GM23338 (cell line): ENCODE measurements around the gene NTF3. TPM values are rescaled to one million over a fixed set of nuclear protein-coding genes. Genes with fewer than 3 reads are reported as not detected.

Experiments used
- ATAC-seq: fragments of 200-7000 bp; cut with Tn5 transposase; 3 replicates; pipeline ENCODE4 v1.9.1; 2020
- DNase-seq: peaks from one replicate; pipeline ENCODE4 v3.0.0-alpha.2; 2015; ENCODE audit warnings: low spot score
- H2AFZ ChIP-seq: fragments of 200-600 bp; sonication (generic); 2 replicates; pipeline ENCODE4 v1.8.0; 2016; ENCODE audit warnings: antibody characterized with exemption, mild to moderate bottlenecking, moderate library complexity
- H3F3A ChIP-seq: fragments of 200-600 bp; sonication (generic); replicated peaks from 2 replicates; pipeline ENCODE4 v1.8.0; 2017; ENCODE audit warnings: antibody characterized with exemption, mixed run types, low read depth
- H3K27ac ChIP-seq: fragments of 200-600 bp; sonication (generic); 2 replicates; pipeline ENCODE4 v1.6.1; 2016; ENCODE audit warnings: low read depth
- H3K27me3 ChIP-seq: fragments of 200-600 bp; sonication (generic); 2 replicates; pipeline ENCODE4 v1.8.0; 2016; ENCODE audit warnings: mild to moderate bottlenecking, mixed run types, moderate library complexity; ENCODE audit not compliant: insufficient read depth
- H3K36me3 ChIP-seq: fragments of 200-600 bp; sonication (generic); 2 replicates; pipeline ENCODE4 v1.8.0; 2016; ENCODE audit warnings: mild to moderate bottlenecking; ENCODE audit not compliant: insufficient read depth
- H3K4me1 ChIP-seq: fragments of 200-600 bp; sonication (generic); 2 replicates; pipeline ENCODE4 v1.8.0; 2016; ENCODE audit warnings: mild to moderate bottlenecking, moderate library complexity; ENCODE audit not compliant: insufficient read depth
- H3K4me2 ChIP-seq: fragments of 200-600 bp; sonication (generic); 2 replicates; pipeline ENCODE4 v1.7.1; 2017; ENCODE audit warnings: mixed run types
- H3K4me3 ChIP-seq: fragments of 200-600 bp; sonication (generic); 2 replicates; pipeline ENCODE4 v1.6.1; 2016; ENCODE audit warnings: mixed run types
- H3K79me2 ChIP-seq: fragments of 200-600 bp; sonication (generic); replicated peaks from 2 replicates; pipeline ENCODE4 v1.8.0; 2017; ENCODE audit warnings: mild to moderate bottlenecking; ENCODE audit not compliant: insufficient read depth
- H3K9me2 ChIP-seq: fragments of 200-600 bp; sonication (generic); 2 replicates; pipeline ENCODE4 v1.8.0; 2017; ENCODE audit not compliant: insufficient read depth
- H4K20me1 ChIP-seq: fragments of 200-600 bp; sonication (generic); replicated peaks from 2 replicates; pipeline ENCODE4 v1.8.0; 2017; ENCODE audit warnings: mild to moderate bottlenecking; ENCODE audit not compliant: insufficient read depth
- H3K27ac Mint-ChIP-seq: 2 replicates; pipeline ENCODE4 v1.8.0; 2020; ENCODE audit warnings: inconsistent platforms, mild to moderate bottlenecking, moderate library complexity, mixed read lengths
- H3K27me3 Mint-ChIP-seq: 3 replicates; pipeline ENCODE4 v1.8.0; 2022; ENCODE audit warnings: low read depth, mild to moderate bottlenecking, moderate library complexity, mixed read lengths, inconsistent platforms; ENCODE audit not compliant: insufficient read depth, poor library complexity
- H3K36me3 Mint-ChIP-seq: 3 replicates; pipeline ENCODE4 v1.8.0; 2021; ENCODE audit warnings: low read depth, mild to moderate bottlenecking, inconsistent platforms, moderate library complexity, mixed read lengths
- H3K4me1 Mint-ChIP-seq: 3 replicates; pipeline ENCODE4 v1.8.0; 2020; ENCODE audit warnings: mild to moderate bottlenecking, inconsistent platforms, mixed read lengths
- H3K4me3 Mint-ChIP-seq: 3 replicates; pipeline ENCODE4 v1.8.0; 2021; ENCODE audit warnings: moderate library complexity, mild to moderate bottlenecking, inconsistent platforms, mixed read lengths
- H3K9me3 Mint-ChIP-seq: 3 replicates; pipeline ENCODE4 v1.8.0; 2020; ENCODE audit warnings: moderate library complexity, mild to moderate bottlenecking, inconsistent platforms, mixed read lengths
- CREB1 ChIP-seq: fragments of 250-450 bp; sonication (Bioruptor Pico); IDR thresholded peaks from 2 replicates; pipeline ENCODE4 v1.5.0; 2020; ENCODE audit warnings: low read depth, mild to moderate bottlenecking, moderate library complexity
- ETS1 ChIP-seq: IDR thresholded peaks from 2 replicates; pipeline ENCODE4 v1.6.1; 2016; ENCODE audit warnings: antibody characterized with exemption
- EZH2 ChIP-seq: fragments of 200-600 bp; sonication (generic); IDR thresholded peaks from one replicate; pipeline ENCODE4 v1.8.0; 2017; ENCODE audit warnings: antibody characterized with exemption, mild to moderate bottlenecking, low read depth; ENCODE audit not compliant: unreplicated experiment
- EZH2phosphoT487 ChIP-seq: fragments of 200-600 bp; sonication (generic); IDR thresholded peaks from one replicate; pipeline ENCODE4 v1.8.1; 2018; ENCODE audit warnings: antibody characterized with exemption; ENCODE audit not compliant: unreplicated experiment
- JUNB ChIP-seq: IDR thresholded peaks from one replicate; pipeline ENCODE4 v1.6.1; 2016; ENCODE audit warnings: antibody characterized with exemption; ENCODE audit not compliant: unreplicated experiment
- NANOG ChIP-seq: IDR thresholded peaks from 2 replicates; pipeline ENCODE4 v1.6.1; 2016; ENCODE audit warnings: antibody characterized with exemption, borderline replicate concordance
- POLR2AphosphoS5 ChIP-seq: IDR thresholded peaks from 2 replicates; pipeline ENCODE4 v1.6.1; 2016; ENCODE audit warnings: antibody characterized with exemption, low read depth
- REST ChIP-seq: IDR thresholded peaks from one replicate; pipeline ENCODE4 v1.6.1; 2018; ENCODE audit warnings: antibody characterized with exemption; ENCODE audit not compliant: unreplicated experiment
- STAT1 ChIP-seq: IDR thresholded peaks from one replicate; pipeline ENCODE4 v1.6.1; 2016; ENCODE audit warnings: antibody characterized with exemption; ENCODE audit not compliant: unreplicated experiment
- ZNF114 ChIP-seq: fragments of 250-450 bp; sonication (Bioruptor Pico); IDR thresholded peaks from 2 replicates; pipeline ENCODE4 v1.5.0; 2020; ENCODE audit warnings: mild to moderate bottlenecking, moderate library complexity
- ZNF331 ChIP-seq: fragments of 250-450 bp; sonication (Bioruptor Pico); IDR thresholded peaks from 2 replicates; pipeline ENCODE4 v1.5.0; 2020; ENCODE audit warnings: low read depth, mild to moderate bottlenecking, moderate library complexity
- polyA plus RNA-seq: library from polyadenylated mRNA; unstranded; fragments of >200 nt; fragmentation: Nextera tagmentation; extraction: Ambion mirVana; gene quantifications from 2 replicates; pipeline ENCODE4 v1.2.1, GENCODE V29; 2016
- total RNA-seq: library from RNA; depleted of rRNA; stranded (reverse); fragments of >200 nt; shearing (Covaris generic); gene quantifications from 2 replicates; pipeline ENCODE4 v1.2.3, GENCODE V29; 2014

Gene NTF3
- total and polyA plus RNA-seq, 2 experiments from 2014 or later = 1.2 TPM; not detected in 1

GRCh38 chr12:5402009-5402935 lies 29.6 kb upstream of the NTF3 start:
- Histone ChIP-seq H3K27me3 (no peaks in the 10 kb centered on the region), H3K79me2 (no peaks in the 10 kb centered on the region), H3K36me3 (no peaks in the 10 kb centered on the region), H3K4me3 (no peak overlapping the region), H3K9me2 (no peaks in the 10 kb centered on the region; the same call in 1 of the 2 replicates), H3K4me2 (no peak overlapping the region), H3K27ac (no peak overlapping the region), H3F3A (no peaks in the 10 kb centered on the region), H3K4me1 (no peaks in the 10 kb centered on the region), H4K20me1 (no peaks in the 10 kb centered on the region), H2AFZ (no peak overlapping the region)
- no peak overlapping the region for H3K4me3 Mint-ChIP-seq
- H3K36me3 Mint-ChIP-seq = no peaks in the 10 kb centered on the region
- no peaks in the 10 kb centered on the region; the same call in 2 of the 3 replicates for H3K4me1 Mint-ChIP-seq
- DNase-seq (no peak), ATAC-seq (no peak)
- no peak overlapping the region for H3K27ac Mint-ChIP-seq
- H3K9me3 Mint-ChIP-seq = no peaks in the 10 kb centered on the region
- TF ChIP-seq ZNF331 (CRISPR knock-in tag) (no peak), EZH2phosphoT487 (no peak), NANOG (no peak), CREB1 (no peak), POLR2AphosphoS5 (no peak), EZH2 (no peak), STAT1 (no peak), REST (no peak), JUNB (no peak), ETS1 (no peak)
- H3K27me3 Mint-ChIP-seq = peaks cover 3% of the 10 kb centered on the region

GRCh38 chr12:5403411-5403810 lies 28.5 kb upstream of the NTF3 start:
- Histone ChIP-seq H3K36me3 (no peaks in the 10 kb centered on the region), H3F3A (no peaks in the 10 kb centered on the region), H3K4me1 (no peaks in the 10 kb centered on the region), H2AFZ (no peak overlapping the region), H3K79me2 (no peaks in the 10 kb centered on the region), H3K4me2 (no peak overlapping the region), H3K27me3 (no peaks in the 10 kb centered on the region), H3K27ac (no peak overlapping the region), H3K4me3 (no peak overlapping the region), H3K9me2 (no peaks in the 10 kb centered on the region; the same call in 1 of the 2 replicates), H4K20me1 (no peaks in the 10 kb centered on the region)
- Mint-ChIP-seq H3K9me3 (no peaks in the 10 kb centered on the region), H3K27ac (no peak overlapping the region), H3K36me3 (no peaks in the 10 kb centered on the region), H3K27me3 (peaks cover 3% of the 10 kb centered on the region), H3K4me3 (no peak overlapping the region), H3K4me1 (peaks cover 4% of the 10 kb centered on the region; the same call in 2 of the 3 replicates)
- no peak for DNase-seq
- ATAC-seq = no peak
- TF ChIP-seq REST (no peak), EZH2phosphoT487 (no peak), ZNF114 (CRISPR knock-in tag) (no peak), EZH2 (no peak), CREB1 (no peak)
